LHCN-M2 (cell line): ENCODE measurements around the gene FABP1. TPM values are rescaled to one million over a fixed set of nuclear protein-coding genes. Genes with fewer than 3 reads are reported as not detected.

Experiments used
- DNase-seq: peaks from one replicate; pipeline ENCODE4 v3.0.0-alpha.2; 2012; ENCODE audit warnings: low read depth
- polyA plus RNA-seq: library from polyadenylated mRNA; unstranded; fragments of >200 nt; gene quantifications from one replicate; pipeline ENCODE4 v1.2.1, GENCODE V29; 2012; ENCODE audit warnings: missing spikeins
- total RNA-seq: library from RNA; depleted of rRNA; stranded (reverse); fragments of >200 nt; gene quantifications from 2 replicates; pipeline ENCODE4 v1.2.3, GENCODE V29; 2014; rRNA removed

Gene FABP1
- total RNA-seq = not detected in 2 replicates
- not detected for polyA plus RNA-seq

GRCh38 chr2:88127888-88128653, at the start of gene FABP1:
Gene FABP1, minus strand, starts transcription at chr2:88128062. Its CDS starts 45 bp downstream, at chr2:88128017.
- DNase-seq = no peak

DNA sequence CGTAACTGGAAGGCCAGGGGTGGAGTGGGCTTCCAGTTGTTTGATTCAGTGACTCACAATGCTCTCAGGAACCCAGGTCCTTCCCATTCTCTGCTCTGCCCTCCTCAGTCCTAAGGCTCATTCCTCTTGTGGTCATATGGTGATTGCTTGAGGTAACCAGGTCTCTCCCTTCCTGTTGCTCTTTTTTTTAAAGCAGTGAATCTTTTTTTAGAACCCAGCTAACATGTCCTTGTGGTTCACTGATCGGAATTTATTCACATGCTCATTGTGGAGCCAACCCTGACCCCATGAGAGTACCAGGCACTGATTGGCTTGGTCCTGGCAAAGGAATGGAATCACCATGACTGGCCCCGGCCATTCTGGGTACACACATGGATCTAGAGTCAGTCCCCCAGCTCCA, 49.7 kb upstream of the FABP1 start:
- peak; percentile 83 for DNase-seq

- no peak for DNase-seq
Measured at GRCh38 chr2:88176352-88176984, 48.6 kb upstream of the FABP1 start.

GRCh38 chr2:88172882-88173281, 45.0 kb upstream of the FABP1 start:
- DNase-seq = no peak

DNA sequence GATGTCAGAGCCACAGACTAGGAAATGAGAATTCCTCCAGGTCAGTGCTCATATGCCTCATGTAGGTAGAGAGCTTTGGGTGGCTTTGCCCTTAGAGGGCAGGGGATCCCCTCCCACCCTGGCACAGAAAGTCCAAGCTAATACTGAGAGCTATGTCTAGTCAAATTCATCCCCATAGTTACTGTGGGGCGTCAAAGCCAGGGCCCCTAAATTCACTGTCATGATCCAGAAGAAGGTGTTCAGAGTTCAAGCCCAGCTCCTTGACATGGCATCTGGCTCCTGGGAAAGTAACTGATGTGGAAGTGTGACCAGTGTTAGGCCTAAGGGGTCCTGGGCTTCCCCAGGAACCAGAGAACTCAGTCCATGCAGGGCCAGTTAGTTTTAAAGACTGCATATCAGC, 44.1 kb upstream of the FABP1 start:
- DNase-seq = no peak

GRCh38 chr2:88170472-88170892, 42.6 kb upstream of the FABP1 start:
- peak; percentile 24 for DNase-seq

- DNase-seq = no peak
Measured at GRCh38 chr2:88168386-88168785, 40.5 kb upstream of the FABP1 start.

DNA sequence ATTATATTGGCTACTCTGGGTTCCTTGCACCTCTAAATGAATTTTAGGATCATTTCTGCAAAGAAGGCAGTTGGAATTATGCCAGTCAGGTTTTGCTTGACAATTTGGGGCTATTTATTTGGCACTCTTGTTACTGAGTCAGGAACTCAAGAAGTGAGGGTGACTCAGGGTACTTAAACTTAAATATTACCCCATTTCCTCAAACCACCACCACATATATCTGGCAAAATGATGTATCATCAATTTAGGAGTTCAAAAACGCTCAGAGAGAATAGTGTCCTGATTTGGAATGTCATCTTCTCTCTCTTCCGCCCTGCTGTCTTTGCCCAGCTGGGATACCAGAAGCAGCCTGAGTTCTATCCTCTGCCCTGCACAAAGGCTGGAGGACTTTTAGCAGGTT, 39.9 kb upstream of the FABP1 start:
- no peak for DNase-seq

DNA sequence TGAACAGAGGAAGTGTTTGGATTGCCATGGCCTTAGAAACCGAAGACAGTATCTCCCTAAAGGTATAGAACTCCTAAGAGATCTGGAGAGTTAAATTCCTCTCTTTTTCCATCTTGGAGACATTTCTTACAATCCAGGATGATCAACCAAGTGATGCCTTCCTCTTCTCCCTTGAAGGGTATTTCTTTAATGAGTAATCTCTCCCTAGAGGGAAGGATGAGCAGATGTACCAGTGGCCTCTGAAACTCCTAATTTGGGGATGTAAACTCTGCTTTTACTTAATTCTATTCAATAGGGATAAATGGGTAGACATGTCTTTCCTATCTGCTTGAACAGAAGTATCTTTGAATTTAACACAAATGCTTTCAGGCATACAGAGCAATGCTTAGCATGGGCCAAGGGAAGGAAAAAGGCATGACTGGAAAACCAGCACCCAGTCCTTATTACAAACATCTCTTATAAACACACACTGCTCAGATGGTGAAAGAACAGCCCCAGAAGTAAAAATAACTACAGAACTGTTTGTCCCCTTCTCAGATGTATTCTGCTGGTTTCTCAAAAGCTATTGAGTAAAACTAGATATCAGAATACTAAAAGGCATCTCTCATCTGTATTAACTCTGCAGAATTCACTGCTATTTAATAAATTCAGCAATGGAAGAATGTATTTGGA, 37.6 kb upstream of the FABP1 start:
- DNase-seq = no peak

- DNase-seq = no peak
Measured at GRCh38 chr2:88161446-88162244, 33.8 kb upstream of the FABP1 start.

- no peak for DNase-seq
Measured at GRCh38 chr2:88160517-88160916, 32.7 kb upstream of the FABP1 start.

DNA sequence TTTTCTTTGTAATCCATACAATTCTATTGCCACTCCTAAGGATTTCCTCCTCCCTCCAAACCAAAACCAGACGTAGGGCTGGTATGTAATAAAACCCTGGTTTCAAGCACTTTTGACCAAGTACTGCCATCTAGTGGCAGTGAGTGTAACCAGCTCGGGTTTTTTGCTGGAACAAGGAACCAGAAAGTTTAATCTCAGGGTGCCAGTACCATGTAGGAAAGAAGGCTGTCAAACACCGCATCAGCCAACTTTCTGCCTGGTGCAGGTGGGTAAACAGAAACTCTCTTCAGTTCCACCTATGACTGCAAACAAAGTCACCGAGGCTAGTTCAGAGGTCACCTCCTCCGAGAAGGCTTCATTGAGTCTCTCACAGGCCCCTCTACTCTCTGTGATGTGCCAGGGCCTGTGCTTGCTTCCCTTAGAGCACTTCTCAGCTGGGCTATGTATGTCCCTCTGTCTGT, 32.1 kb upstream of the FABP1 start:
- DNase-seq = peak; percentile 62

GRCh38 chr2:88159481-88159880, 31.6 kb upstream of the FABP1 start:
- no peak for DNase-seq

DNA sequence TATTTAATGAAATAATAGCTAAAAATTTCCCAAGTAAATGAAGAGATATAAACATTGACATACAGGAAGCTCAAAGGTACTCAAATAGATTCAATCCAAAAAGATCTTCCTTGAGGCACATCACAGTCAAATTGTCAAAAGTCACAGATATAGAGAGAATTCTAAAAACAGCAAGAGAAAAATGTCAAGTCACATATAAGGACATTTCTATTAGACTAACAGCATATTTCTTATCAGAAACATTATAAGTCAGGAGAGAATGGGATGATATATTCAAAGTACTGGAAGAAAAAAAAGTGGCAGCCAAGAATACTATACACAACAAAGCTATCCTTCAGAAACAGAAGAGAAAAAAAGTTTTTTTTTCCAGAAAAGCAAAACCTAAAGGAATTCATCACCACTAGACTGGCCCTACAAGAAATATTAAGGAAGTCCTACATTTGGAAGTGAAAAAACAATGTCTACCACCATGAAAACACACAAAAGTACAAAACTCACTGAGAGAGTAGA, 21.1 kb upstream of the FABP1 start:
- DNase-seq = no peak

DNA sequence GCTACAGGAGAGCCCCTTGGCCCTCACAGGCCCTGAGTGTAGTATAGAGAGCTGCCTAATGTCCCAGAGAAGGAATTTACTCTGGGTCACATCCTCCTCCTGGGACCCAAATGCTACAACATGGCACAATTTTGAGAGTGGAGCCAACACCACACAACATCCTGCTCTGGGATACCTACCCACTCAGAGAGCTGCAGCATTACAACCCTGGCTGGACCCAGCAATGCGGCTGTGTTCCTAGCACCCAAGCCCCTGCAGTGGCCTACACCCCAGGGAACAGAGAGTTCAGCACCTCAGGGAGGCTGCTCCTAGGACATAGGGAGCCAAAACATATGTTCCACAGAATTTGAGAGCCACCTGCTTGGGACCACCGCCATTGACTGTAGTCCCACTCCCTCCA, 19.3 kb upstream of the FABP1 start:
- DNase-seq = no peak

- no peak for DNase-seq
Measured at GRCh38 chr2:88146590-88146989, 18.7 kb upstream of the FABP1 start.

GRCh38 chr2:88144914-88145497, 17.1 kb upstream of the FABP1 start:
- DNase-seq = no peak

- no peak for DNase-seq
Measured at GRCh38 chr2:88144271-88144670, 16.4 kb upstream of the FABP1 start.

DNA sequence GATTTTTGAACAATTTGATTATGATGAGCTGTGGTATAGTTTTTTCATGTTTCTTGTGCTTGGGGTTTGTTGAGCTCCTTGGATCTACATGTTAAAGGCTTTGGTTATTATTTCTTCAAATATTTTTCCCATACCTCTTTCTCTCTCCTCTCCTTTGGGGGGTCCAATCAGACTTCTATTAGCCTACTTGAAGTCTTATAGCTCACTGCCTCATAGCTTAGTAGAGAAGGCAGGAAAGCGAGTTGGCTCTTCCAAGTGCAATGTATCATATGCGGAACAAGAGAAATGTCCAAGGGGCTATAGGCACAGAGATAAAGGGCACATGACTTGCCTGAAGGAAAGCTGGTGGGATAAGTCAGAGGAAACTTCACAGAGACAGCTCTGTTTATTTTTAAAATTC, 14.1 kb upstream of the FABP1 start:
- no peak for DNase-seq

DNA sequence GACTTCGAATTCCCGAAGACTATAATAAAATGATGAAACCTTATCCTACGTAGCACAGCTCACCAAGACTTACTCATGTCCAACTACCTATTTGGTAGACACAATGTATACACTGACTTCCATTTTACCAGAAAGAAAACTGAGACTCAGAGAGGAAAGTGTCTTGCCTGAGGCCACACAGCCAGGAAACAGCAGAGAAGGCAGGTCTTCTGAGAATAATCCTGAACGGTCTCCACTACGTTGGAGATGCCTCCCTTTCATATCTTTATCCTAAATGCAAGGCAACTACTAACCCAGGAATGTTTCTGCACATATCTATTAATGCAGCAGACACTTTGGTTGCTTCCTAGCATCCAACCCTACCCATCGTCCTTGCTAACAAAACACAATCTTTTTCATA, 11.9 kb upstream of the FABP1 start:
- DNase-seq = no peak

DNA sequence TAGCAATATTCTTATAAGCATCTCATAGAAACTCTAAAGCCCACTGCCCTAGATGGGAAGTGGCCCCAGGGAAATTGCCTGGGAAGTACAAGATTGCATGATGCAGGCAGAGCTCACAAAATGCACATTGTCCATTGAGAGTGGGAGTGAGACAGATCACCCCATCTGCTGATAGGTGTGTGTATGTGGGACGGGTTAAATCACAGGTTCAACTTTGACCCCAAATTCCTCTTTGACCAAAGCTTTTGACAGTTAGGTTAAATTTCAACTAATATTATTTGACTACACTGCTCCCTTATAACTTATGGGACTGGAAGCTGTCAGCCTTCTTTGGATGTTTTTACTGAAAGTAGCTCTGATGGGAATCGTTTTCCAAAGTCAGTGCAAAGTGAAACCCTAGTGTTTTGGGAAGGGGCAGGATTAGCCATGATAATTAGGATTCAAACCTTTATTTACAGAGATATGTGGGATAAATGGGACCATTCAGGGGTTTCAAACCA, 11.4 kb upstream of the FABP1 start:
- DNase-seq = no peak
